Muscle of leg (tissue), 11 donors: ENCODE measurements around the gene DCUN1D2. TPM values are rescaled to one million over a fixed set of nuclear protein-coding genes. Genes with fewer than 3 reads are reported as not detected.

Experiments used
- DNase-seq: peaks from one replicate; pipeline ENCODE4 v3.0.0; 2013
- H3K27ac ChIP-seq: one replicate; pipeline ENCODE4 v1.5.1; 2013; ENCODE audit warnings: mild to moderate bottlenecking, low read length, control low read depth
- H3K27me3 ChIP-seq: one replicate; pipeline ENCODE4 v1.6.1; 2013; ENCODE audit warnings: low read length; ENCODE audit not compliant: control insufficient read depth, insufficient read depth
- H3K36me3 ChIP-seq: one replicate; pipeline ENCODE4 v1.6.1; 2013; ENCODE audit warnings: low read length; ENCODE audit not compliant: control insufficient read depth, insufficient read depth
- H3K4me1 ChIP-seq: one replicate; pipeline ENCODE4 v1.6.1; 2013; ENCODE audit warnings: low read length; ENCODE audit not compliant: control insufficient read depth, insufficient read depth
- H3K4me3 ChIP-seq: one replicate; pipeline ENCODE4 v1.5.1; 2013; ENCODE audit warnings: low read length, control low read depth
- H3K9me3 ChIP-seq: replicated peaks from 2 replicates; pipeline ENCODE4 v1.6.1; 2013; ENCODE audit warnings: low read depth, low read length; ENCODE audit not compliant: control insufficient read depth
- WGBS: methylation state at CpG from one replicate; pipeline ENCODE4 v1.1.5; 2013; ENCODE audit warnings: missing lambda C conversion rate; ENCODE audit not compliant: insufficient coverage; 5-methylcytosine and 5-hydroxymethylcytosine counted together
- polyA plus RNA-seq, 8 donors: library from polyadenylated mRNA; unstranded; fragments of 120-200 nt; gene quantifications; one replicate each; pipeline versions ENCODE4 v1.2.1 to v1.2.3, GENCODE V29; 2013; ENCODE audit warnings: inconsistent platforms in 1 of 8, low replicate concordance in 1 of 8; ENCODE audit not compliant: insufficient read length in 8 of 8, insufficient read depth in 1 of 8
- total RNA-seq: library from RNA; stranded (reverse); fragments of 120-200 nt; gene quantifications from one replicate; pipeline ENCODE4 v1.2.4, GENCODE V29; 2013

The DCUN1D2 gene
- total and polyA plus RNA-seq, 9 donors: 11.3 to 17.6 (median 14.1) TPM

- 77% methylated on average over 19 of the region's 22 CpGs for WGBS
- no peaks in the 10 kb centered on the region for H3K27me3 ChIP-seq
- DNase-seq: no peak
- H3K4me3 ChIP-seq: no peak overlapping the region
- H3K9me3 ChIP-seq: no peaks in the 10 kb centered on the region
- no peak overlapping the region for H3K27ac ChIP-seq
- H3K36me3 ChIP-seq: peaks cover 21% of the 10 kb centered on the region
- peaks cover 25% of the 10 kb centered on the region for H3K4me1 ChIP-seq
Measured at GRCh38 chr13:113425941-113426590, 64.4 kb downstream of the DCUN1D2 start.

GRCh38 chr13:113423520-113424163 lies 66.9 kb downstream of the DCUN1D2 start:
- Histone ChIP-seq H3K36me3 (peaks cover 16% of the 10 kb centered on the region), H3K4me3 (no peak overlapping the region), H3K27me3 (peaks cover 2% of the 10 kb centered on the region), H3K9me3 (no peaks in the 10 kb centered on the region), H3K4me1 (peaks cover 25% of the 10 kb centered on the region), H3K27ac (no peak overlapping the region)
- DNase-seq: no peak
- 70% methylated on average over 10 of the region's 11 CpGs for WGBS

- Histone ChIP-seq H3K27ac (no peak overlapping the region), H3K27me3 (peaks cover 6% of the 10 kb centered on the region), H3K4me3 (no peak overlapping the region), H3K36me3 (peaks cover 13% of the 10 kb centered on the region), H3K9me3 (no peaks in the 10 kb centered on the region), H3K4me1 (peaks cover 27% of the 10 kb centered on the region)
- 68% methylated on average over 19 of the region's 26 CpGs for WGBS
- no peak for DNase-seq
Measured at GRCh38 chr13:113422807-113423519, 67.5 kb downstream of the DCUN1D2 start.

- no peaks in the 10 kb centered on the region for H3K9me3 ChIP-seq
- DNase-seq: peak; percentile 96
- peaks cover 28% of the 10 kb centered on the region for H3K4me1 ChIP-seq
- peaks cover 11% of the 10 kb centered on the region for H3K27me3 ChIP-seq
- peaks cover 10% of the 10 kb centered on the region for H3K36me3 ChIP-seq
- H3K27ac ChIP-seq: peak overlapping the region; percentile 65
- no peak overlapping the region for H3K4me3 ChIP-seq
- WGBS: 9% methylated on average over 11 of the region's 15 CpGs
Measured at GRCh38 chr13:113421673-113422270, 68.7 kb downstream of the DCUN1D2 start.

- no peak overlapping the region for H3K4me3 ChIP-seq
- H3K36me3 ChIP-seq: peaks cover 4% of the 10 kb centered on the region
- H3K27me3 ChIP-seq: peaks cover 11% of the 10 kb centered on the region
- H3K9me3 ChIP-seq: no peaks in the 10 kb centered on the region
- WGBS: 59% methylated on average over 11 of the region's 38 CpGs
- peak overlapping the region; percentile 65 for H3K27ac ChIP-seq
- peaks cover 22% of the 10 kb centered on the region for H3K4me1 ChIP-seq
- no peak for DNase-seq
Measured at GRCh38 chr13:113420833-113421600, 69.5 kb downstream of the DCUN1D2 start.

GRCh38 chr13:113420232-113420631 lies 70.3 kb downstream of the DCUN1D2 start:
- Histone ChIP-seq H3K27me3 (peaks cover 11% of the 10 kb centered on the region), H3K36me3 (peaks cover 3% of the 10 kb centered on the region), H3K4me1 (peaks cover 22% of the 10 kb centered on the region), H3K4me3 (no peak overlapping the region), H3K9me3 (no peaks in the 10 kb centered on the region), H3K27ac (no peak overlapping the region)
- WGBS: 83% methylated on average over 5 of the region's 15 CpGs
- no peak for DNase-seq

- no peaks in the 10 kb centered on the region for H3K9me3 ChIP-seq
- no peak overlapping the region for H3K27ac ChIP-seq
- WGBS: 87% methylated on average over 15 of the region's 18 CpGs
- no peak overlapping the region for H3K4me3 ChIP-seq
- H3K36me3 ChIP-seq: peaks cover 3% of the 10 kb centered on the region
- DNase-seq: no peak
- H3K27me3 ChIP-seq: peaks cover 11% of the 10 kb centered on the region
- peaks cover 22% of the 10 kb centered on the region for H3K4me1 ChIP-seq
Measured at GRCh38 chr13:113419531-113420193, 70.8 kb downstream of the DCUN1D2 start.

GRCh38 chr13:113418722-113419049 lies 71.8 kb downstream of the DCUN1D2 start:
- Histone ChIP-seq H3K27me3 (peaks cover 11% of the 10 kb centered on the region), H3K4me3 (no peak overlapping the region), H3K4me1 (peaks cover 30% of the 10 kb centered on the region), H3K9me3 (no peaks in the 10 kb centered on the region), H3K27ac (no peak overlapping the region), H3K36me3 (peaks cover 3% of the 10 kb centered on the region)
- WGBS: no CpG with 5 or more reads among the region's 1 CpG
- no peak for DNase-seq

GRCh38 chr13:113417836-113418721 lies 72.4 kb downstream of the DCUN1D2 start:
- no peak for DNase-seq
- Histone ChIP-seq H3K4me3 (no peak overlapping the region), H3K27ac (no peak overlapping the region), H3K4me1 (peaks cover 36% of the 10 kb centered on the region), H3K36me3 (peaks cover 3% of the 10 kb centered on the region), H3K27me3 (peaks cover 11% of the 10 kb centered on the region), H3K9me3 (no peaks in the 10 kb centered on the region)
- 21% methylated on average over 4 of the region's 16 CpGs for WGBS
